GM12865 (cell line): ENCODE measurements around the gene COA1.

Experiments
- DNase-seq: peaks from one replicate; pipeline ENCODE4 v3.0.0; 2010; ENCODE audit warnings: low read depth
- H3K4me3 ChIP-seq: 2 replicates; pipeline ENCODE4 v1.5.1; 2011; ENCODE audit warnings: mild to moderate bottlenecking, low read depth, low read length, control low read depth
- TF ChIP-seq, protein P1 (sequence below): IDR thresholded peaks from 2 replicates; pipeline ENCODE4 v1.5.1; 2011; ENCODE audit warnings: low read length, control low read depth, low read depth, inconsistent platforms; ENCODE audit not compliant: insufficient read depth; ENCODE audit errors: missing control alignments

Gene COA1

DNA sequence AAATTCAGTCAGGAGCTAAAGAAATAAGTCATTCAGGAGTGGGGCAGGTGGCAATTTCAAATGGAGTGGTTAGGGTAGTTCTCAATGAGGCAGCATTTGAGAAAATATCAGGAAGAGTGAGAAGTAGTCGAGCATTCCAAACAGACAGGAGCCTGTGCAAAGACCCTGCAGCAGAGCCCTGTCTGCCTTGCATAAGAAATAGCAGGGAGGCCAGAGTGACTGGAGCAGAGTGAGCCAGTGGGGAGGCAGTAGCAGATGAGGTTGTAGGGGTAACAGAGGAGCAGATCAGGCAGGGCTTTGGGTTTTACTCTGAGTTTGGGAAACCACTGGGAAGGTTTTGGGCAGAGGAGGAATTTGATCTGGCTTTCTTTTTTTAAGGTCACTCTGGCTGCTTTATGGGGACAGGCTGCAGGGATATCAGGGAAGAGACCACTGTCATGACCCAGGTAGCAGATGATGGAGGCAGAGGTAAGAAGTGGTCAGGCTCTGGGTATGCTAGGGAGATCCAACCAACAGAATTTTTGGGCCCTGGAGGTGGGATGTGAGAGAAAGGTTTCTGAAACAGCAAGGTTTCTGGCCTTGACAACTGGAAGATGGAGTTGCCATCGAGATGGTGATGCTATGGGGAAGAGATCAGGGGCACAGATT is 27.9 kb upstream of the COA1 start:
- H3K4me3 ChIP-seq = no peak overlapping the region
- TF ChIP-seq, protein P1, sequence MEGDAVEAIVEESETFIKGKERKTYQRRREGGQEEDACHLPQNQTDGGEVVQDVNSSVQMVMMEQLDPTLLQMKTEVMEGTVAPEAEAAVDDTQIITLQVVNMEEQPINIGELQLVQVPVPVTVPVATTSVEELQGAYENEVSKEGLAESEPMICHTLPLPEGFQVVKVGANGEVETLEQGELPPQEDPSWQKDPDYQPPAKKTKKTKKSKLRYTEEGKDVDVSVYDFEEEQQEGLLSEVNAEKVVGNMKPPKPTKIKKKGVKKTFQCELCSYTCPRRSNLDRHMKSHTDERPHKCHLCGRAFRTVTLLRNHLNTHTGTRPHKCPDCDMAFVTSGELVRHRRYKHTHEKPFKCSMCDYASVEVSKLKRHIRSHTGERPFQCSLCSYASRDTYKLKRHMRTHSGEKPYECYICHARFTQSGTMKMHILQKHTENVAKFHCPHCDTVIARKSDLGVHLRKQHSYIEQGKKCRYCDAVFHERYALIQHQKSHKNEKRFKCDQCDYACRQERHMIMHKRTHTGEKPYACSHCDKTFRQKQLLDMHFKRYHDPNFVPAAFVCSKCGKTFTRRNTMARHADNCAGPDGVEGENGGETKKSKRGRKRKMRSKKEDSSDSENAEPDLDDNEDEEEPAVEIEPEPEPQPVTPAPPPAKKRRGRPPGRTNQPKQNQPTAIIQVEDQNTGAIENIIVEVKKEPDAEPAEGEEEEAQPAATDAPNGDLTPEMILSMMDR = no peak
- no peak for DNase-seq

- TF ChIP-seq, protein P1 = no peak
- H3K4me3 ChIP-seq = no peak overlapping the region
- DNase-seq = peak; percentile 72
Measured at GRCh38 chr7:43756368-43757072, 27.2 kb upstream of the COA1 start.

- DNase-seq = no peak
- TF ChIP-seq, protein P1 = no peak
- H3K4me3 ChIP-seq = no peak overlapping the region
Measured at GRCh38 chr7:43754596-43754995, 25.3 kb upstream of the COA1 start.

- TF ChIP-seq, protein P1 = no peak
- DNase-seq = no peak
- H3K4me3 ChIP-seq = no peak overlapping the region
Measured at GRCh38 chr7:43753843-43754242, 24.5 kb upstream of the COA1 start.

DNA sequence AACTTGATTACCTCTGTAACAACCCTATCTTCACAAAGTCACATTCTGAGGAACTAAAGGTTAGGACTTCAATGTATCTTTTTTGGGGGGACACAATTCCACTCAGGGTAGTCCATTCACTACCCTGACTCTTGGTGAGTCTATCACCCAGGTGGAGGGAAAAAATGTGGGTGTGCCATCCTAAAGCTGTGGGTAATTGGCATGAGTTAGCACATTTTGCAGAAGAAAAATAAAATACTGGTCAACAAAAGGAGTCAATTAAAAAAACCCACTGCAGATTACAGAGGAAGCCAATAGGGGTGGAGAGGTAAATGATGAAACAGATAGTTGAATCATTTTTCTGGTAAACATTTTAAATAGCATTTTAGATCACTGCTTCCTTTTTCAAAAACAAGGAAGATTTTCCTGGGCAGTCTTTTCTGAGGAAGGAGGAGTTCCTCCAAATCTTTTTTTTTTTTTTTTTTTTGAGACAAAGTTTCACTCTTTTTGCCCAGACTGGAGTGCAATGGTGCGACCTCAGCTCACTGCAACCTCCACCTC is 24.0 kb upstream of the COA1 start:
- DNase-seq = no peak
- H3K4me3 ChIP-seq = no peak overlapping the region
- TF ChIP-seq, protein P1 = no peak

GRCh38 chr7:43752411-43752810 is 23.1 kb upstream of the COA1 start:
- no peak overlapping the region for H3K4me3 ChIP-seq
- TF ChIP-seq, protein P1 = no peak
- no peak for DNase-seq
